Progenitor cell of endocrine pancreas (in vitro differentiated cells): ENCODE data around the gene DLGAP5. TPM values are rescaled to one million over a fixed set of nuclear protein-coding genes. Genes with fewer than 3 reads are reported as not detected.

Source experiments
- DNase-seq: peaks from one replicate; pipeline ENCODE4 v3.0.0; 2021; ENCODE audit warnings: low spot score; ENCODE audit not compliant: unreplicated experiment
- H3K27ac Mint-ChIP-seq: 2 replicates; pipeline ENCODE4 v1.8.0; 2021; ENCODE audit warnings: mild to moderate bottlenecking, moderate library complexity, mixed read lengths
- H3K27me3 Mint-ChIP-seq: 2 replicates; pipeline ENCODE4 v1.8.0; 2021; ENCODE audit warnings: mixed read lengths
- H3K36me3 Mint-ChIP-seq: 2 replicates; pipeline ENCODE4 v1.8.0; 2022; ENCODE audit warnings: mixed read lengths; ENCODE audit not compliant: insufficient read depth
- H3K4me1 Mint-ChIP-seq: 2 replicates; pipeline ENCODE4 v1.8.0; 2021; ENCODE audit warnings: low read depth, mixed read lengths
- H3K4me3 Mint-ChIP-seq: 2 replicates; pipeline ENCODE4 v1.8.0; 2021; ENCODE audit warnings: low read depth, mild to moderate bottlenecking, moderate library complexity, mixed read lengths
- H3K9me3 Mint-ChIP-seq: 2 replicates; pipeline ENCODE4 v1.8.0; 2021; ENCODE audit warnings: low read depth, mixed read lengths
- total RNA-seq: library from RNA; stranded (reverse); gene quantifications from 2 replicates; pipeline ENCODE4 v1.2.1, GENCODE V29; 2021
- TF ChIP-seq, protein P1 (sequence below): fragments of 200-600 bp; sonication (generic); IDR thresholded peaks from one replicate; pipeline ENCODE4 v1.5.0; 2021; ENCODE audit warnings: antibody characterized with exemption, mild to moderate bottlenecking; ENCODE audit not compliant: unreplicated experiment

The DLGAP5 gene
- total RNA-seq, 1 donor from 2014 or later, result 31.2 TPM

GRCh38 chr14:55120571-55121495 is 70.6 kb downstream of the DLGAP5 start:
- TF ChIP-seq, protein P1, sequence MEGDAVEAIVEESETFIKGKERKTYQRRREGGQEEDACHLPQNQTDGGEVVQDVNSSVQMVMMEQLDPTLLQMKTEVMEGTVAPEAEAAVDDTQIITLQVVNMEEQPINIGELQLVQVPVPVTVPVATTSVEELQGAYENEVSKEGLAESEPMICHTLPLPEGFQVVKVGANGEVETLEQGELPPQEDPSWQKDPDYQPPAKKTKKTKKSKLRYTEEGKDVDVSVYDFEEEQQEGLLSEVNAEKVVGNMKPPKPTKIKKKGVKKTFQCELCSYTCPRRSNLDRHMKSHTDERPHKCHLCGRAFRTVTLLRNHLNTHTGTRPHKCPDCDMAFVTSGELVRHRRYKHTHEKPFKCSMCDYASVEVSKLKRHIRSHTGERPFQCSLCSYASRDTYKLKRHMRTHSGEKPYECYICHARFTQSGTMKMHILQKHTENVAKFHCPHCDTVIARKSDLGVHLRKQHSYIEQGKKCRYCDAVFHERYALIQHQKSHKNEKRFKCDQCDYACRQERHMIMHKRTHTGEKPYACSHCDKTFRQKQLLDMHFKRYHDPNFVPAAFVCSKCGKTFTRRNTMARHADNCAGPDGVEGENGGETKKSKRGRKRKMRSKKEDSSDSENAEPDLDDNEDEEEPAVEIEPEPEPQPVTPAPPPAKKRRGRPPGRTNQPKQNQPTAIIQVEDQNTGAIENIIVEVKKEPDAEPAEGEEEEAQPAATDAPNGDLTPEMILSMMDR, result no peak
- Mint-ChIP-seq H3K4me3 (no peak overlapping the region), H3K4me1 (peaks cover 30% of the 10 kb centered on the region)

DNA sequence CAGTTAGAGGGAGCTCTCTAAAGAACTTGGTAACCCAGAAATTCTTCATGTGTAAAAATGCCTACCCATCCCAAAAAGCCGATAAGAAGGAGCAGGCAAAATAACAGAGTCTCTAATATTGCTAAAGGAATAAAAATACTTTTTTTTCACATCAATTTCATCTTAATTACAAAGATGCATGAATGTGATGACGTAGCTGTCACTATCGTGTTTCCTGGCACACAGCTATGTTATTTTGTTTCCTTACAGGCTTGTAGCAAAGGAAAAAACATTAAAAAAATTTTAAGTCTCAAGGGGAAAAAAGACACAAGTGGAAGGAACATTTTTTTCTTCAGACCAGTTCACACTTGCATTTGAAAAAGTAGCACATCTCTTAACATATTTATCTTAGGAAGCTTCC is 72.6 kb downstream of the DLGAP5 start:
- H3K27me3 Mint-ChIP-seq, result peaks cover 6% of the 10 kb centered on the region
- TF ChIP-seq, protein P1, result no peak
- no peaks in the 10 kb centered on the region for H3K9me3 Mint-ChIP-seq
- H3K36me3 Mint-ChIP-seq, result no peaks in the 10 kb centered on the region
- no peak overlapping the region for H3K27ac Mint-ChIP-seq
- DNase-seq, result no peak
- no peak overlapping the region for H3K4me3 Mint-ChIP-seq
- H3K4me1 Mint-ChIP-seq, result peaks cover 29% of the 10 kb centered on the region

More at GRCh38 chr14:55120571-55121495, 70.6 kb downstream of the DLGAP5 start:
- no peak for DNase-seq
- Mint-ChIP-seq H3K9me3 (no peaks in the 10 kb centered on the region), H3K27me3 (peaks cover 6% of the 10 kb centered on the region), H3K36me3 (no peaks in the 10 kb centered on the region), H3K27ac (no peak overlapping the region)

- H3K27me3 Mint-ChIP-seq, result peaks cover 6% of the 10 kb centered on the region
- no peaks in the 10 kb centered on the region for H3K9me3 Mint-ChIP-seq
- H3K36me3 Mint-ChIP-seq, result no peaks in the 10 kb centered on the region
- H3K4me1 Mint-ChIP-seq, result peaks cover 27% of the 10 kb centered on the region
- no peak overlapping the region for H3K4me3 Mint-ChIP-seq
- no peak overlapping the region for H3K27ac Mint-ChIP-seq
- no peak for DNase-seq
- TF ChIP-seq, protein P1, result no peak
Observed at GRCh38 chr14:55117803-55118441, 73.5 kb downstream of the DLGAP5 start.

DNA sequence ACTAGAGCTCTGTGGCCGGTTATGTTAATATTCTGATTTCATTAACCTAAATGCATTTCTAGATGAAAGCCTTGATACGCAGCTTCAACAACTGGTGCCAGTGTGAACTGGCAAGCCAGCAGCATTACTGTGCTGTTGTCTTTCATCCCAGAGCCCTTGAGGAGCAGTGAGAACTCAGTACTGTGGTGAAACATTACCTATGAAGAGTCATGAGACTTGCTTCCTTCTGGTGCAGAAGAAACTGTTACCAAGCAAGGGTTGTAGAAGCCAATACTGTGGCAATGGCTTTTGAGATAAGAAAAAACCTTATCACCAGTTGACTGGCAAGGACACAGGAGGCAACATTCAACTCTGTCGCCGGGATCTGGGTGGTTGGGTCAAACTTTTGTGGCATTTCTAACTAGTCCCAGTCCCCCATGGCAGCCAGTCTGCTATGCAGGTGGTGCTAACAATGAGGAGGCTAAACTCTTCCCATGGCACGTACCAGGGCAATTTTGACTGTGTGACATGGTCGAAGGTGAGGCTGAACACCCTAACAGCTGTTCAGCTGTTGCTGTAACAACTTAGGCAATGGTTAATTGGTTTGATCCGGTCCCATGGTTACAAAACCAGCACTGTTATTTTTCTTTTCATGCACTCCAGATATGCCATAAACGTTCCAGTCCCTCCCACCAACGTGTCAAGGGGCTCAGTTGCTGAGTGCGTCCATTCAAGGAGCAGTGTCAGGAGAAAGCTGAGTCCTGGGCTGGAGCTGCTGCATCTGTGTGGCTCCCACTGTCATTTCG is 74.9 kb downstream of the DLGAP5 start:
- H3K4me1 Mint-ChIP-seq, result peaks cover 16% of the 10 kb centered on the region
- no peak overlapping the region for H3K4me3 Mint-ChIP-seq
- H3K27ac Mint-ChIP-seq, result no peak overlapping the region
- DNase-seq, result no peak
- no peaks in the 10 kb centered on the region for H3K36me3 Mint-ChIP-seq
- H3K27me3 Mint-ChIP-seq, result peaks cover 6% of the 10 kb centered on the region
- TF ChIP-seq, protein P1, result no peak
- H3K9me3 Mint-ChIP-seq, result no peaks in the 10 kb centered on the region

DNA sequence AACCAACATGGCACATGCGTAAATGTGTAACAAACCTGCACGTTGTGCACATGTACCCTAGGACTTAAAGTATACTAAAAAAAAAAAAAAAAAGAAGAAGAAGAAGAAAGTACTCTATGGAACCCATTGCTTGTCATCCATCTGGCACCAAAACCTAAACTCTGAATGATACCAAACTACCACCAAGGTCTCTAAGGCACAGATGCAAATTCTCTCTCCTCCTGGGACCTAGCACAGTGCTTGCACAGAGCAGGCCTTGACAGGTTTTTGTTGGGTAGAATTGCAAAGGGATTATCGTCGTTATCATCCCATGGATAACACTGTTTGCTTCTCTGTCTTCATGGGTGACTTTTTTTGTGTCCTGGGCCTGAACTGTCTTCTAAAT is 75.5 kb downstream of the DLGAP5 start:
- Mint-ChIP-seq H3K4me1 (peaks cover 13% of the 10 kb centered on the region), H3K27ac (no peak overlapping the region), H3K36me3 (no peaks in the 10 kb centered on the region), H3K9me3 (no peaks in the 10 kb centered on the region), H3K27me3 (peaks cover 6% of the 10 kb centered on the region), H3K4me3 (no peak overlapping the region)
- TF ChIP-seq, protein P1, result no peak
- DNase-seq, result no peak
